Right renal cortex interstitium (tissue), 3 donors: ENCODE data around the gene CSPG5. TPM values are rescaled to one million over a fixed set of nuclear protein-coding genes. Genes with fewer than 3 reads are reported as not detected.

Source experiments
- polyA plus RNA-seq, 3 donors: library from polyadenylated mRNA; unstranded; fragments of 120-200 nt; gene quantifications; one replicate each; pipeline ENCODE4 v1.2.1, GENCODE V29; 2013; ENCODE audit not compliant: insufficient read length in 3 of 3

CSPG5 gene
- polyA plus RNA-seq, 3 donors = 0.82 to 1.1 (median 0.96) TPM

Other genes with a start within 250 kb of the CSPG5 start
- 10 to 100 TPM; 19.0 to 21.9 (median 20.8) TPM for gene PTPN23, start 197.8 kb downstream of the CSPG5 start, polyA plus RNA-seq
- 10 to 100 TPM; 64.8 to 73.8 (median 67.7) TPM for gene SCAP, start 102.9 kb downstream of the CSPG5 start, polyA plus RNA-seq
- 10 to 100 TPM; 42.6 to 45.3 (median 44.6) TPM for gene ELP6, start 65.2 kb downstream of the CSPG5 start, polyA plus RNA-seq
- 100 to 1,000 TPM; 128 to 137 (median 130) TPM for gene SMARCC1, start 203.0 kb upstream of the CSPG5 start, polyA plus RNA-seq
- gene DHX30, start 224.3 kb upstream of the CSPG5 start, polyA plus RNA-seq = 10 to 100 TPM; 58.1 to 60.6 (median 59.4) TPM